Measurements from ENCODE around the gene SPRR2D. TPM values are rescaled to one million over a fixed set of nuclear protein-coding genes. Genes with fewer than 3 reads are reported as not detected.
"Not testable (repeated sequence)": the region's sequence is repeated elsewhere in the genome, so short reads cannot be mapped to it uniquely, and the experiment has no call there.

SPRR2D gene
- polyA plus RNA-seq, result not detected

DNA sequence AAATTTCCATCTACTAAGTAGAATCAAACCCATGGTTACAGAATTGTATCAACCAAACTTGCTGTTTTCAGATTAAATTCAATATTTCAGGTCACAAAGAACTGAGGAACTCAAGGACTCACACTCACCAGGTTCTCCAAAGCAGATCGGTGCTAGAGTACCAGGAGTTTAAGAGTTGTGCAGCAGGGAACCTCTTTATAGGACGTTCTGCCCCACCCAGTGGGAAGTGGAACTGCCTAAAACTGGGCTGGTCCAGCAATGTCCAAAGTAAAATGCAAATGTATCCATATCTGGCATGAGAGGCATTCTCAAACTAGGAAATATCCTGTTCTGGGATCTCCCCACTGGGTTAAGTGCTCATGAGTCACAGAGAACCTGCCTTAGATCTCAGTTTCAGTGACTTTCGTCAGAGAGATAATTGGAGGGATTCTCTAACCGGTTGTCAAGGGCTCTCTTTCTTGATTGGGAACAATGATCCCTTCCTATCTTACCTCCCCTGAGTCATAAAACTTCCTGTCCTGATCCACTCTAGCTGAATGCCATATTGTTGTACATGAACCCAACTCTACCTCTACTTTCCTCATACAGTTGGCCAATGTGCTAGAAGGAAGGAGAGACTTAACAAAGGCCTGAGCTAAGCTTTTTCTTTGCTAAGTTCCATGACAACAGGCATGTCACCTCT, at the start of gene SPRR2D:
Gene SPRR2D (minus strand): TSS at position 171 of the 682 bp plus-strand sequence. CDS start 774 bp downstream, outside the sequence.
- Mint-ChIP-seq H3K9me3 (peaks cover 0 to 6% (median 0%) of the 10 kb centered on the region in 6 donors), H3K4me1 (no peaks in the 10 kb centered on the region), H3K4me3 (no peak within 1 kb of the TSS), H3K27me3 (ENCODE audit: low read depth in 3 of 3) (peaks cover 7 to 14% (median 7%) of the 10 kb centered on the region in 3 donors), H3K27ac (no peak within 1 kb of the TSS), H3K36me3 (no peaks in the 10 kb centered on the region)
- DNase-seq, result no peak

DNA sequence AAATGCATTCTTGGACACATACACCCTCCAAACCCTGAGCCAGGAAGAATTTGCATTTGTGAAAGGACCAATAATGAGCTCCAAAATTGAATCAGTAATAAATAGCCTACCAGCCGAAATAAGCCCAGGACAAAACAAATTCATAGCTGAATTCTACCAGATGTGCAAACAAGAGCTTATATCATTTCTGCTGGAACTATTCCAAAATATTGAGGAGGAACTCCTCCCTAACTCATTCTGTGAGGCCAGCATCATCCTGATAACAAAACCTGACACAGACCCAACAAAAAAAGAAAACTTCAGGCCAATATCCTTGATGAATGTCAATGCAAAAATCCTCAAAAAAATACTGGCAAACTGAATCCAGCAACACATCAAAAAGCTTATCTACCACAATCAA, 46.7 kb upstream of the SPRR2D start:
- no peaks in the 10 kb centered on the region for H3K36me3 Mint-ChIP-seq
- no peak for DNase-seq
- no peaks in the 10 kb centered on the region for H3K9me3 Mint-ChIP-seq
- H3K4me3 Mint-ChIP-seq, result no peak overlapping the region
- H3K4me1 Mint-ChIP-seq, result no peaks in the 10 kb centered on the region
- no peak overlapping the region for H3K27ac Mint-ChIP-seq
- H3K27me3 Mint-ChIP-seq (ENCODE audit: low read depth in 3 of 3), result peaks cover 0 to 13% (median 2%) of the 10 kb centered on the region in 3 donors

DNA sequence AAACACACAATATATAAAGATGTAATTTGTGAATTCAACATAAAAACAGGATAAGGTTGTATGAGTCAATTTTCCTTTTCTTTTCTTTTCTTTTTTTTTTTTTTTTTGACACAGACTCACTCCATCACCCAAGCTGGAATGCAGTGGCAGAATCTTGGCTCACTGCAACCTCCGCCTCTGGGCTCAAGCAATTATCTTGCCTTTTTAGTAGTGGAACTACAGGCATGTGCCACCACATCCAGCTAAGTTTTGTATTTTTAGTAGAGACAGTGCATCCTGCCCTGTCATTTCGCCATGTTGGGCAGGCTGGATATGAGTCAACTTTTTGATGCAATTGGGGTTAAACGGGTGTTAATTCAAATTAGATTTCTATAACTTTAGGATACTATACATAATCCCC, 40.8 kb upstream of the SPRR2D start:
- no peak overlapping the region for H3K4me3 Mint-ChIP-seq

DNA sequence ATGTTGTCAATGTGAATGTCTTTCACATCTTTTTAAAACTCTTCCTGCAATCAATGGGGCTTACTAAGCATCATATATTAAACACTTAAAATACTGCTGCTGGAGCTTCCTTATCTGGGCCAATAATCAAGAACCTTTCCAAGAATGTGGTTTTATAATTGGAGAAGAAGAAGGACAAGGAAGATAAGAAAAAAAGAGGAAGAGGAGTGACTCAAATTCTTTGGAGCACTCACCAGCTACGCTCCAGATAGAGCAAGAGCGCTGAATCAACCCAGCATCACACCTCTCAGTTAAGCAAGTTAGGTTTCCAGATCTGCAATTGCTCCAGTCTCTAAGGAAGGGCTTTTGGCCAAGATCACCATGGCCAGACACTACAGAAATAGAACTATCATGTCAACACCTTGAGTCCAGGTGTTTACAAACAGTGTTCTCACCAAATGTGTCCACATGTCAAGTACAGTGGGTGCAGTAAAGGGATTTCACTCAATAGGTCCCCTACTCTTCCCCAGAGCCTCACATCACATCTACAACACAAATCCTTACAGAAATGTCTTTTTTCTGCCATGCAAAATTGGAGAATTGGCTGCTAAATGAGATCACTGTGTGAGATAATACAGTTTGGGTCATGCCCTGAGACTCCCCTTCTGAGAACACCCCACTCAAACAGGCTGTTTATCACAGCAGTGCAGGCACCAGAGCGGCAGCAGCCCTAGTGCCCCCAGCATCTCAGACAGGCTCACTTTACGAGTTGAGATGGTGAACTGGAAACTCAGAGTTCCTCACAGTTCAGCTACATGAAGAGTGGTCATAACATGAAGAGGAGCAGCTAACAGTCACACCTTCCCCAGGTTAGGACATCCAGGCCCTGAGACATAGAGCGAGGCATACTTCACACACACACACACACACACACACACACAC, 32.1 kb upstream of the SPRR2D start:
- Mint-ChIP-seq H3K27ac (no peak overlapping the region), H3K4me1 (no peaks in the 10 kb centered on the region), H3K27me3 (ENCODE audit: low read depth in 3 of 3) (peaks cover 0 to 4% (median 2%) of the 10 kb centered on the region in 3 donors), H3K4me3 (no peak overlapping the region), H3K9me3 (peaks cover 0 to 4% (median 1%) of the 10 kb centered on the region in 6 donors), H3K36me3 (peaks cover 0 to 4% (median 0%) of the 10 kb centered on the region in 3 donors)
- no peak for DNase-seq

More for the DNA sequence above, 40.8 kb upstream of the SPRR2D start:
- Mint-ChIP-seq H3K27ac (no peak overlapping the region), H3K9me3 (peaks cover 0 to 6% (median 3%) of the 10 kb centered on the region in 6 donors), H3K27me3 (ENCODE audit: low read depth in 3 of 3) (peaks cover 0 to 6% (median 0%) of the 10 kb centered on the region in 3 donors), H3K36me3 (peaks cover 0 to 3% (median 0%) of the 10 kb centered on the region in 3 donors), H3K4me1 (no peaks in the 10 kb centered on the region)
- DNase-seq, result no peak

- no peak for DNase-seq
- Mint-ChIP-seq H3K36me3 (no peaks in the 10 kb centered on the region), H3K27me3 (ENCODE audit: low read depth in 3 of 3) (peaks cover 0 to 6% (median 3%) of the 10 kb centered on the region in 3 donors), H3K9me3 (no peaks in the 10 kb centered on the region), H3K27ac (no peak within 1 kb of the TSS), H3K4me3 (no peak within 1 kb of the TSS), H3K4me1 (no peaks in the 10 kb centered on the region)
These were observed 30.6 kb upstream of the SPRR2D start, which contains the start of gene SPRR2B for GRCh38 chr1:153071511-153071910. Gene SPRR2B (minus strand): TSS chr1:153071611. CDS start chr1:153070839, 772 bp downstream.

DNA sequence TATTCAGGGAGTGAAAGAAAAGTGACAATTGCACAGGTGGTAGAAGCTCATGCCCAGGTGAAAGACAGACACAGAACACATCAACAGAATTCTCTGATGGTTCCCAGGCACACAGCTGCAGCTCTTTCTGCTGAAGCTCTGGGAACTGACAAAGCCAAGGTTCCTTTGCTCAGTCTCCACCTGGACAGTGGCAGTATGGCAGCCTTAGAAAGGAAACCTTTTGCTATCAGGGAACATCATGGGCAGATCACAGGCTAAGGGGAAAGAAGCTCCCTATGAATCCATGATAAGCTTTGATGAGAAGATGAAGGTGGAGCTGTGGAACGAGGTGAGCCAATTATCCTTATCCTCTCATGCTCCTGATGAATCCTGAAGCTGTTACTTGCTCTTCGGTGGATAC, 29.3 kb upstream of the SPRR2D start:
- no peak for DNase-seq
- Mint-ChIP-seq H3K4me1 (no peaks in the 10 kb centered on the region), H3K27ac (no peak overlapping the region), H3K9me3 (peaks cover 0 to 2% (median 0%) of the 10 kb centered on the region in 6 donors), H3K4me3 (no peak overlapping the region), H3K27me3 (ENCODE audit: low read depth in 3 of 3) (peaks cover 0 to 8% (median 6%) of the 10 kb centered on the region in 3 donors), H3K36me3 (no peaks in the 10 kb centered on the region)

DNA sequence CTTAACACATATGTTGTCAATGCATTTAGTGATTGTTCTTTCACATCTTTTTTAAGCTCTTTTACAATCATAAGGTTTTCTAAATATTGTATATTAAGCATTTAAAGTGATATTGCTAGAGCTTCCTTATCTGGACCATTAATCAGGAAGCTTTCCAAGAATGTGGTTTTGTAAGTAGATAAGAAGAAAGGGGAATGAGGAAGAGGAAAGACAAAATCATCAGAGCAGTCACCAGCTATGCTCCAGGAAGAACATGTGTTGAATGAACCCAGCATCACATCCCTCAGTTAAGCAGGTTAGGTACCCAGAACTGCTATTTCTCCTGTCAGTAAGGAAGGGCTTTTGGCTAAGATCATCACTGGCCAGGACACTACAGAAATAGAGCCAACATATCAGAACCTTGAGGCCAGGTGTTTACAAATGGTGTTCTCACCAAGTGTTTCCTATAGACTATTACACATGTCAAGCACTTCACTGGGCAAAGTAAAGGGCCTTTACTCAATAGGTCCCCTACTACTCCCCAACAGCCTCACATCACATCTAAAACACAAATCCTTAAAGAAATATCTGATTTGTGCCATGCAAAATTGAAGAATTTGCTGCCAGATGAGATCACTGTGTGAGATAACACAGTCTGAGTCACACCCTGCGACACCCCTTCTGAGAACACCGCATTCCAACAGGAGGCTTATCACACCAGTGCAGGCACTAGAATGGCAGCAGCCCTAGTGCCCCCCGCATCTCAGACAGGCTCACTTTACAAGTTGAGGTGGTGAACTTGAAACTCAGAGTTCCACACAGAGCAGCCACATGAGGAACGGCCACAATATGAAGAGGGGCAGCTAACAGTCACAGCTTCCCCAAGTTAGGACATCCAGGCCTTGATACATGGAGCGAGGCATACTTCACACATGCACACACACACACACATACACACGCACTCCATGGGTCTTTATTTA, 18.2 kb upstream of the SPRR2D start:
- Mint-ChIP-seq H3K27ac (no peak overlapping the region), H3K4me3 (no peak overlapping the region), H3K36me3 (no peaks in the 10 kb centered on the region), H3K9me3 (peaks cover 0 to 4% (median 0%) of the 10 kb centered on the region in 6 donors), H3K27me3 (ENCODE audit: low read depth in 3 of 3) (peaks cover 3 to 10% (median 4%) of the 10 kb centered on the region in 3 donors), H3K4me1 (no peaks in the 10 kb centered on the region)
- no peak for DNase-seq

DNA sequence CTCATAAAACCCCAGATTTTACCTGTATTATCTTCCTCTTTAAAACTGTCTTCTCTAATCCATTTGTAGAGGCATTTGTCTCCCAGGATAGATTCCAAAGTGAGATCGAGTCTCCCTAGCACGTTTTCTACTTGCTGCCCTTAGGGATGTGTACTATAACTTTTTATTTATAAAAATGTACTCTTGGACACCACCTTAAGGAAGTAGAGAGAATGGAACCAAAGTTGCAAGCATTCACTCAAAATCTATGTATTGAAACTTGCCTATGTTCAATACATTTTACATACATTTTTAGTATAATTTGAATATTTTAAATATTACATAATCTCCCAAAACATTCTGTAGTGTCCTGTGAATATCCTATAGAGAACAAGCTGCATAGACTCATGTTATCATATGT, 17.2 kb upstream of the SPRR2D start:
- Mint-ChIP-seq H3K36me3 (no peaks in the 10 kb centered on the region), H3K27ac (no peak overlapping the region), H3K9me3 (peaks cover 0 to 4% (median 0%) of the 10 kb centered on the region in 6 donors), H3K4me1 (no peaks in the 10 kb centered on the region), H3K4me3 (no peak overlapping the region), H3K27me3 (ENCODE audit: low read depth in 3 of 3) (peaks cover 3 to 10% (median 4%) of the 10 kb centered on the region in 3 donors)
- no peak for DNase-seq

GRCh38 chr1:153057375-153057774, 16.5 kb upstream of the SPRR2D start, which contains the start of gene SPRR2A:
Gene SPRR2A (minus strand): TSS chr1:153057512. CDS start chr1:153056735, 777 bp downstream.
- peaks cover 3 to 16% (median 6%) of the 10 kb centered on the region in 3 donors for H3K27me3 Mint-ChIP-seq (ENCODE audit: low read depth in 3 of 3)
- no peak within 1 kb of the TSS for H3K4me3 Mint-ChIP-seq
- H3K4me1 Mint-ChIP-seq, result no peaks in the 10 kb centered on the region
- H3K9me3 Mint-ChIP-seq, result peaks cover 0 to 4% (median 0%) of the 10 kb centered on the region in 6 donors
- no peak for DNase-seq
- H3K36me3 Mint-ChIP-seq, result no peaks in the 10 kb centered on the region
- H3K27ac Mint-ChIP-seq, result no peak within 1 kb of the TSS

GRCh38 chr1:153056111-153056510, 15.2 kb upstream of the SPRR2D start:
- H3K4me3 Mint-ChIP-seq, H3K36me3 Mint-ChIP-seq, H3K4me1 Mint-ChIP-seq: not testable (repeated sequence)

DNA sequence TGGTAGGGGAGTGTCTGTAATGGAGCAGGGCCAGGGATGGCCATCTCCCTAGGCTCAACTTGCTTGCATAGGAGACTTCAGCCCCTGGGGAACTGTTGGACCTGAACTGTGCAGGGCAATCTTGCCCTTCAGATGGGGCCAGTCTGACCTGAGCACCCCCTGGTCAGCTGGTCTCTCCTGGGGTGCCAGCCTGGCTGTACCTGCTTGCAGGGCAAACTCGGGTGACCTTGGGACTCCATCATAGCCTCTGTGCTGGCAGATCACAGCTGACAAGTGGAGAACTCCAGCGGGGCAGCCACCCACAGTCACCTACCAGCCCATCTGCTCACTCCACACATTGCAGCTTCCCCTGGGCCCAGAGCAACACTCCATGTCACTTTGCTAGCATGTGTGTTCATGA, 8.3 kb upstream of the SPRR2D start:
- H3K4me1 Mint-ChIP-seq, result no peaks in the 10 kb centered on the region

More at GRCh38 chr1:153056111-153056510, 15.2 kb upstream of the SPRR2D start:
- H3K9me3 Mint-ChIP-seq, H3K27ac Mint-ChIP-seq, DNase-seq: not testable (repeated sequence)
- H3K27me3 Mint-ChIP-seq (ENCODE audit: low read depth in 3 of 3), result peaks cover 4 to 19% (median 11%) of the 10 kb centered on the region in 3 donors

GRCh38 chr1:153035211-153035610, 5.7 kb downstream of the SPRR2D start:
- Mint-ChIP-seq H3K9me3 (no peaks in the 10 kb centered on the region), H3K27me3 (ENCODE audit: low read depth in 3 of 3) (peaks cover 2 to 5% (median 3%) of the 10 kb centered on the region in 3 donors), H3K4me1 (no peaks in the 10 kb centered on the region), H3K27ac (no peak overlapping the region), H3K4me3 (no peak overlapping the region), H3K36me3 (no peaks in the 10 kb centered on the region)
- DNase-seq, result no peak

More for the DNA sequence above, 8.3 kb upstream of the SPRR2D start:
- no peak overlapping the region for H3K27ac Mint-ChIP-seq
- H3K27me3 Mint-ChIP-seq (ENCODE audit: low read depth in 3 of 3), result peaks cover 3 to 25% (median 10%) of the 10 kb centered on the region in 3 donors
- no peaks in the 10 kb centered on the region for H3K36me3 Mint-ChIP-seq
- no peak for DNase-seq
- H3K9me3 Mint-ChIP-seq, result peaks cover 0 to 3% (median 0%) of the 10 kb centered on the region in 6 donors
- H3K4me3 Mint-ChIP-seq, result no peak overlapping the region
